Duodenal mucosa (tissue), 2 donors: ENCODE results near the gene PITPNM3.

Experiments
- H3K27ac ChIP-seq: one replicate; pipeline ENCODE4 v1.7.0; 2013; ENCODE audit warnings: low read depth, low read length
- H3K27me3 ChIP-seq, 2 donors: one replicate each; pipeline ENCODE4 v1.7.0; 2013; ENCODE audit warnings: low read length in 2 of 2, control low read depth in 1 of 2; ENCODE audit not compliant: insufficient read depth in 2 of 2, control insufficient read depth in 1 of 2
- H3K36me3 ChIP-seq, 2 donors: one replicate each; pipeline ENCODE4 v1.7.0; 2013; ENCODE audit warnings: low read length in 2 of 2, control low read depth in 1 of 2; ENCODE audit not compliant: insufficient read depth in 2 of 2, control insufficient read depth in 1 of 2
- H3K4me1 ChIP-seq, 2 donors: one replicate each; pipeline ENCODE4 v1.7.0; 2013; ENCODE audit warnings: low read length in 2 of 2, control low read depth in 1 of 2; ENCODE audit not compliant: insufficient read depth in 2 of 2, control insufficient read depth in 1 of 2
- H3K4me3 ChIP-seq, 2 donors: one replicate each; pipeline ENCODE4 v1.7.0; 2013; ENCODE audit warnings: low read length in 2 of 2, low read depth in 1 of 2
- H3K9ac ChIP-seq, 2 donors: one replicate each; pipeline ENCODE4 v1.7.0; 2013; ENCODE audit warnings: low read length in 2 of 2, low read depth in 1 of 2
- H3K9me3 ChIP-seq, 2 donors: one replicate each; pipeline ENCODE4 v1.7.0; 2013; ENCODE audit warnings: low read length in 2 of 2, control low read depth in 1 of 2; ENCODE audit not compliant: control insufficient read depth in 1 of 2

Gene PITPNM3

DNA sequence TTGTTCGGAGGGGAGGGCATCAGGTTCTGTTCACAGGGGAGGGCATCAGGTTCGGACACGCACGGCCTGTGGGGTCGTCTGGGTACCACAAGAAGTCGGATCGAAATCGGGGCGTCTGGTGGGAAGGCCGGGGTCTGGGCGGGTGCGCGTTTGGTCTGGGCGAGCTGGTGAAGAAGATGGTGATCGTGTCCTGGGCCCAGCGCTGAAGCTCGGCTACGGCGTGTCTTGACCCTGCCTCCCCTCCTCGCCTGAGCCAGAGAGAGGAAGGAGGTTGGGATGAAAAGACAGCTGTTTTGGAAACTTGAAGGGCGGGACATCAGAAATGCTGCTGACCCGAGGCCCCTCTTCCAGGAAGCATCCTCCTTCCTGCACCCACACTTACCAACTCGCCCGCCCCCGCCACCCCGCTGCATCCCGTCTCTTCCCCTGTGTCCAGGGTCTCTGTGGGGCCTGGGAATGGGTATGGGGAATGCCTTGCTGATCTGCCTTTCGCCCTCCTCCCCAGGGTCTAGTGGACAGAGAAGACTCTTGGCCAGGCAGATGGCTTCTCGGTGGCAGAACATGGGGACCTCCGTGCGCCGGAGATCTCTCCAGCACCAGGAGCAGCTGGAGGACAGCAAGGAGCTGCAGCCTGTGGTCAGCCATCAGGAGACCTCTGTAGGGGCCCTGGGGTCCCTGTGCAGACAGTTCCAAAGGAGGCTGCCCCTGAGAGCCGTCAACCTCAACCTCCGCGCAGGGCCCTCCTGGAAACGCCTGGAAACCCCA is 111.6 kb downstream of the PITPNM3 start:
- Histone ChIP-seq H3K9ac (peak overlapping the region; percentile 23 to 57), H3K27me3 (peaks cover 3 to 4% of the 10 kb centered on the region in 2 donors), H3K27ac (no peak overlapping the region), H3K36me3 (no peaks in the 10 kb centered on the region), H3K4me1 (peaks cover 0 to 11% of the 10 kb centered on the region in 2 donors), H3K4me3 (peak overlapping the region; percentile 68 to 76), H3K9me3 (no peaks in the 10 kb centered on the region)

- H3K36me3 ChIP-seq: no peaks in the 10 kb centered on the region
- peaks cover 0 to 11% of the 10 kb centered on the region in 2 donors for H3K4me1 ChIP-seq
- peak within 1 kb of the TSS; percentile 23 to 57 for H3K9ac ChIP-seq
- no peaks in the 10 kb centered on the region for H3K9me3 ChIP-seq
- peaks cover 3 to 4% of the 10 kb centered on the region in 2 donors for H3K27me3 ChIP-seq
- no peak within 1 kb of the TSS for H3K27ac ChIP-seq
- peak within 1 kb of the TSS; percentile 68 to 76 for H3K4me3 ChIP-seq
Measured at GRCh38 chr17:6443692-6444570, 112.4 kb downstream of the PITPNM3 start, which contains the start of gene PIMREG. Gene PIMREG, plus strand, starts transcription at chr17:6444455. Its CDS starts 656 bp downstream, at chr17:6445111.

DNA sequence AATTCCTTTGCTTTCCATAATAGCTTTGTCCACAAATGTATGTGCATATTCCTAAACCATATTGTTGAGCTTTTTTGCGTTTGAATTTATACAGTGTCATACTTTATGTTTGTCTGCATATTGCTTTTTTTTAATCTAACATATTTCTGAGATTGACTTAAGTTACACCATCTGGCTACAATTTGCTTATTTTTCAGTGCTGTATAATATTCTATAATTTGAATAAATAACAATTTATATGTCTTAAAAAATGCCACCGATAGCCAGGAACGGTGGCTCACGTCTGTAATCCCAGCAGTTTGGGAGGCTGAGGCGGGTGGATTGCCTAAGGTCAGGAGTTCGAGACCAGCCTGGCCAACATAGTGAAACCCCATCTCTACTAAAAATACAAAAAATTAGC is 113.6 kb downstream of the PITPNM3 start:
- Histone ChIP-seq H3K36me3 (no peaks in the 10 kb centered on the region), H3K4me1 (peaks cover 0 to 11% of the 10 kb centered on the region in 2 donors), H3K27me3 (peaks cover 4 to 6% of the 10 kb centered on the region in 2 donors), H3K9me3 (no peaks in the 10 kb centered on the region), H3K27ac (no peak overlapping the region), H3K9ac (no peak overlapping the region), H3K4me3 (no peak overlapping the region)

GRCh38 chr17:6439951-6440350 is 116.4 kb downstream of the PITPNM3 start:
- Histone ChIP-seq H3K27ac (no peak overlapping the region), H3K4me3 (no peak overlapping the region), H3K9ac (no peak overlapping the region), H3K27me3 (peaks cover 11 to 16% of the 10 kb centered on the region in 2 donors), H3K4me1 (peaks cover 0 to 10% of the 10 kb centered on the region in 2 donors), H3K36me3 (no peaks in the 10 kb centered on the region), H3K9me3 (no peaks in the 10 kb centered on the region)

GRCh38 chr17:6437956-6438355 is 118.4 kb downstream of the PITPNM3 start:
- Histone ChIP-seq H3K9me3 (no peaks in the 10 kb centered on the region), H3K27me3 (peaks cover 11 to 16% of the 10 kb centered on the region in 2 donors), H3K36me3 (no peaks in the 10 kb centered on the region), H3K4me1 (no peaks in the 10 kb centered on the region), H3K9ac (no peak overlapping the region), H3K4me3 (no peak overlapping the region), H3K27ac (no peak overlapping the region)

DNA sequence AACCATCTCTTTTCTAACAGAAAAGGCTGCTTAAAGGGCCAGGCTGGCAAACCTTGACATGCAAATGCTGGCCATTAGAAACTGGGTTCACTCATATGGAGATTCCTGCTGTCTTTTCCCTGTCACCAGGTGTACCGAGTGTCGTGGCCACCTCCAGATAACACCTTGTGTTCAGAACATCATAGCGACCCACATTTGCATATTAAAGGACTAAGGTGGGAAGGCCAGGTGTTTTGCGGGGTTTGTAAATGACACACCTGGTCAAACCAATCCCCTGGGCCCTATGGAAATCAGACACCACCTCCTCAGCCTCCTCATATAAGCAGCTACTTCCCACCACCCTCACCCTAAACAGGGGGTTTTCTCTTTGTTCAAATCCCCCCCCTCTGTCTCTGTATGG is 118.9 kb downstream of the PITPNM3 start:
- Histone ChIP-seq H3K4me3 (no peak overlapping the region), H3K36me3 (no peaks in the 10 kb centered on the region), H3K27me3 (peaks cover 11 to 16% of the 10 kb centered on the region in 2 donors)

GRCh38 chr17:6435968-6436367 is 120.4 kb downstream of the PITPNM3 start:
- no peak overlapping the region for H3K27ac ChIP-seq
- H3K27me3 ChIP-seq: peaks cover 7 to 14% of the 10 kb centered on the region in 2 donors
- H3K9ac ChIP-seq: no peak overlapping the region
- H3K9me3 ChIP-seq: peaks cover 0 to under 1% of the 10 kb centered on the region in 2 donors
- H3K4me1 ChIP-seq: no peaks in the 10 kb centered on the region
- no peak overlapping the region for H3K4me3 ChIP-seq
- H3K36me3 ChIP-seq: no peaks in the 10 kb centered on the region

More for the DNA sequence above, 118.9 kb downstream of the PITPNM3 start:
- no peak overlapping the region for H3K27ac ChIP-seq
- H3K9me3 ChIP-seq: no peaks in the 10 kb centered on the region
- H3K4me1 ChIP-seq: no peaks in the 10 kb centered on the region
- no peak overlapping the region for H3K9ac ChIP-seq

GRCh38 chr17:6435051-6435450 is 121.3 kb downstream of the PITPNM3 start, which contains the start of gene AIPL1:
Gene AIPL1, minus strand, starts transcription at chr17:6435121. Its CDS starts 17 bp downstream, at chr17:6435104.
- H3K27me3 ChIP-seq: peaks cover 7 to 13% of the 10 kb centered on the region in 2 donors
- H3K4me3 ChIP-seq: no peak within 1 kb of the TSS
- H3K9ac ChIP-seq: no peak within 1 kb of the TSS
- no peaks in the 10 kb centered on the region for H3K36me3 ChIP-seq
- no peaks in the 10 kb centered on the region for H3K4me1 ChIP-seq
- no peak within 1 kb of the TSS for H3K27ac ChIP-seq
- H3K9me3 ChIP-seq: peaks cover 6 to 7% of the 10 kb centered on the region in 2 donors

- peaks cover 0 to 4% of the 10 kb centered on the region in 2 donors for H3K4me1 ChIP-seq
- no peak overlapping the region for H3K27ac ChIP-seq
- H3K36me3 ChIP-seq: no peaks in the 10 kb centered on the region
- H3K27me3 ChIP-seq: no peaks in the 10 kb centered on the region
- H3K4me3 ChIP-seq: no peak overlapping the region
- H3K9me3 ChIP-seq: peaks cover 6 to 7% of the 10 kb centered on the region in 2 donors
- no peak overlapping the region for H3K9ac ChIP-seq
Measured at GRCh38 chr17:6430769-6431168, 125.6 kb downstream of the PITPNM3 start.

DNA sequence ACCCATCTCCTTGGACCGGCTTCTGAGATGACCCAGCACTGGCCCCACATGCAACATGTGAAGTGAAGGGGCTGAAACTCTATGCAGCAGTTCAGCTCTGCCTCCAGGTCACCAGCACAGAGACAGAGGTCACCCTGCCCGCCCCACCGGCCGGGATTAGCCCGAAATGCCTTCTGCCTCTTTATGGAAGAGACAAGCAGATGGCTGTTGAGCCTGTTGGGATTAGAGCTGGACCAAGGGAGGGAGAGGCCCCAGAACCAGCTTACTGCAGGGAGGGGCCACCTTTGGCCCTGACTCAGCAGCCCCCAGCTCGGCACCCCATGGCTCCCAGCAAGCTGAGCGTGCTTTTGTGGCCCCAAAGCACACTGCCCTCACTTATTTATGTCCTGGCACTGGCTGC is 127.1 kb downstream of the PITPNM3 start:
- H3K36me3 ChIP-seq: no peaks in the 10 kb centered on the region
- peaks cover 6 to 7% of the 10 kb centered on the region in 2 donors for H3K9me3 ChIP-seq
- no peak overlapping the region for H3K9ac ChIP-seq
- H3K4me3 ChIP-seq: no peak overlapping the region
- H3K27me3 ChIP-seq: peaks cover 0 to 2% of the 10 kb centered on the region in 2 donors
- H3K4me1 ChIP-seq: peaks cover 0 to 4% of the 10 kb centered on the region in 2 donors
- H3K27ac ChIP-seq: no peak overlapping the region
